Activated CD4-positive, alpha-beta T cell treated with anti-CD3 and anti-CD28 coated beads for 1 hour (primary cell): Measurements from ENCODE around the gene GPR39.

Source experiments
- DNase-seq: peaks from one replicate; pipeline ENCODE4 v3.0.0-alpha.2; 2020

GPR39 gene

GRCh38 chr2:132646540-132647108 lies 230.0 kb downstream of the GPR39 start:
- no peak for DNase-seq

- DNase-seq = no peak
Observed at GRCh38 chr2:132651115-132652045, 234.8 kb downstream of the GPR39 start.

- DNase-seq = no peak
Observed at GRCh38 chr2:132652474-132652873, 235.9 kb downstream of the GPR39 start.

GRCh38 chr2:132654335-132654734 lies 237.7 kb downstream of the GPR39 start:
- no peak for DNase-seq

- DNase-seq = no peak
Observed at GRCh38 chr2:132654968-132655367, 238.4 kb downstream of the GPR39 start.

GRCh38 chr2:132656266-132656975 lies 239.8 kb downstream of the GPR39 start:
- DNase-seq = no peak

GRCh38 chr2:132659331-132659730 lies 242.7 kb downstream of the GPR39 start:
- DNase-seq = no peak

GRCh38 chr2:132662732-132663131 lies 246.1 kb downstream of the GPR39 start:
- no peak for DNase-seq

GRCh38 chr2:132664096-132664495 lies 247.5 kb downstream of the GPR39 start:
- DNase-seq = no peak

- no peak for DNase-seq
Observed at GRCh38 chr2:132665401-132666140, 249.0 kb downstream of the GPR39 start.

GRCh38 chr2:132667706-132668105 lies 251.1 kb downstream of the GPR39 start:
- no peak for DNase-seq

- no peak for DNase-seq
Observed at GRCh38 chr2:132668189-132668823, 251.7 kb downstream of the GPR39 start.

GRCh38 chr2:132668987-132669907 lies 252.6 kb downstream of the GPR39 start:
- DNase-seq = no peak

- DNase-seq = no peak
Observed at GRCh38 chr2:132669908-132670495, 253.4 kb downstream of the GPR39 start, which contains the start of gene LYPD1. TSS of gene LYPD1 (minus strand) at chr2:132670205. CDS start at chr2:132669932, 273 bp downstream.

- no peak for DNase-seq
Observed at GRCh38 chr2:132670496-132671150, 254.0 kb downstream of the GPR39 start.

- DNase-seq = no peak
Observed at GRCh38 chr2:132671151-132671835, 254.7 kb downstream of the GPR39 start.

GRCh38 chr2:132676999-132677398 lies 260.4 kb downstream of the GPR39 start:
- no peak for DNase-seq

GRCh38 chr2:132677661-132678060 lies 261.1 kb downstream of the GPR39 start:
- no peak for DNase-seq

GRCh38 chr2:132678483-132678882 lies 261.9 kb downstream of the GPR39 start:
- DNase-seq = no peak

- DNase-seq = no peak
Observed at GRCh38 chr2:132680544-132680943, 263.9 kb downstream of the GPR39 start.
